ENCODE results near the gene SETD2. TPM values are rescaled to one million over a fixed set of nuclear protein-coding genes. Genes with fewer than 3 reads are reported as not detected.

The SETD2 gene
- total and polyA plus RNA-seq, 2 donors from 2014 or later, result 10.5 to 49.9 TPM

DNA sequence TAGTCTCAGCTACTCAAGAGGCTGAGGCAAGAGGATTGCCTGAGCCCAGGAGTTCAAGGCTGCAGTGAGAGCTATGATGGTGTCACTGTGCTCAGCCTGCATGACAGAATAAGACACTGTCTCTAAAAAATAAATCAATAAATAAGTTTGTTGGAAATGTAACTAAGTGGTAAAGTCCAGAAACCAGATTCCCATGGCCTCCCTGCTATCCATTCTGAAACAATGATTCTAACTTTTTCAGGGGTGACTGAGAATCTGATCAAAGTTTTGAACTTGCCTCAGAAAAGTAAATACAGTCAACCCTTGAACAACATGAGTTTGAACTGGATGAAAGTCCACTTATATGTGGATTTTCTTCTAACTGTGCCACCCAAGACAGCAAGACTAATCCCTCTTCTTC is 98.2 kb downstream of the SETD2 start:
- TF ChIP-seq, protein P1, sequence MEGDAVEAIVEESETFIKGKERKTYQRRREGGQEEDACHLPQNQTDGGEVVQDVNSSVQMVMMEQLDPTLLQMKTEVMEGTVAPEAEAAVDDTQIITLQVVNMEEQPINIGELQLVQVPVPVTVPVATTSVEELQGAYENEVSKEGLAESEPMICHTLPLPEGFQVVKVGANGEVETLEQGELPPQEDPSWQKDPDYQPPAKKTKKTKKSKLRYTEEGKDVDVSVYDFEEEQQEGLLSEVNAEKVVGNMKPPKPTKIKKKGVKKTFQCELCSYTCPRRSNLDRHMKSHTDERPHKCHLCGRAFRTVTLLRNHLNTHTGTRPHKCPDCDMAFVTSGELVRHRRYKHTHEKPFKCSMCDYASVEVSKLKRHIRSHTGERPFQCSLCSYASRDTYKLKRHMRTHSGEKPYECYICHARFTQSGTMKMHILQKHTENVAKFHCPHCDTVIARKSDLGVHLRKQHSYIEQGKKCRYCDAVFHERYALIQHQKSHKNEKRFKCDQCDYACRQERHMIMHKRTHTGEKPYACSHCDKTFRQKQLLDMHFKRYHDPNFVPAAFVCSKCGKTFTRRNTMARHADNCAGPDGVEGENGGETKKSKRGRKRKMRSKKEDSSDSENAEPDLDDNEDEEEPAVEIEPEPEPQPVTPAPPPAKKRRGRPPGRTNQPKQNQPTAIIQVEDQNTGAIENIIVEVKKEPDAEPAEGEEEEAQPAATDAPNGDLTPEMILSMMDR (IDR thresholded peaks at IDR 0.05; ENCODE audit: borderline replicate concordance, extremely low read depth, insufficient read depth), result no peak
- FAIRE-seq, result no peak

DNA sequence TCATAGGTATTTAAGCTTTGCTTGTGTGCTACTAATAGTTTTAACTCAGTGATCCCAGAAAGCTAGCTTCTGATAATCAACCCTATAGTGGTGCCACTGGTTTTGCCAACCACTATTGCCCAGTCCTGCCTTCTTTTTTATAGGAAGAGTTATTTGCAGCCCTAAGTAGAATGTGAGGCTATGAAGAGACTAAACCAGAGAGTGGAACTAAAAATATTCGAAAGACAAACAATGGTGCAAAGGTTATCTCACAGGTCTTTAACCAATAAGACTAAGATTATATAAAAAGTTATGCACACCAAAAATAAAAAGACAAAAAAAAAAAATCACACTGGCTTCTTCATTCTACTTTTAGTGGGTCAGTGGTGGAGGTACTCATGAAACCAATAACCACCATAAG is 98.9 kb downstream of the SETD2 start:
- intact Hi-C loops (cut with DNase I), result no loop called here
- H3K9ac ChIP-seq (ENCODE audit: low read length in 3 of 3), result no peak overlapping the region
- no peaks in the 10 kb centered on the region for H3K4me1 ChIP-seq (ENCODE audit: control insufficient read depth in 2 of 3, insufficient read depth in 2 of 3, low read depth in 1 of 3, low read length in 3 of 3)
- TF ChIP-seq, protein P1 (IDR thresholded peaks at IDR 0.05; ENCODE audit: borderline replicate concordance, extremely low read depth, insufficient read depth), result no peak
- H3K27me3 ChIP-seq (ENCODE audit: control insufficient read depth, insufficient read depth, low read length), result no peaks in the 10 kb centered on the region
- H3K9me3 ChIP-seq (ENCODE audit: control insufficient read depth in 2 of 3, insufficient read depth in 1 of 3, low read length in 3 of 3), result no peaks in the 10 kb centered on the region
- no peak for FAIRE-seq
- H3K36me3 ChIP-seq (ENCODE audit: control insufficient read depth in 2 of 3, insufficient read depth in 3 of 3, low read length in 3 of 3), result peaks cover 0 to 6% (median 4%) of the 10 kb centered on the region in 3 donors
- no peak overlapping the region for H3K4me3 ChIP-seq (ENCODE audit: low read length in 3 of 3)
- no peak overlapping the region for H3K27ac ChIP-seq (ENCODE audit: low read depth in 2 of 2, low read length in 2 of 2)
- no peak for DNase-seq

More for the DNA sequence above, 98.2 kb downstream of the SETD2 start:
- no peaks in the 10 kb centered on the region for H3K4me1 ChIP-seq (ENCODE audit: control insufficient read depth in 2 of 3, insufficient read depth in 2 of 3, low read depth in 1 of 3, low read length in 3 of 3)
- no peak overlapping the region for H3K9ac ChIP-seq (ENCODE audit: low read length in 3 of 3)
- H3K4me3 ChIP-seq (ENCODE audit: low read length in 3 of 3), result no peak overlapping the region
- no peak overlapping the region for H3K27ac ChIP-seq (ENCODE audit: low read depth in 2 of 2, low read length in 2 of 2)
- intact Hi-C loops (cut with DNase I), result no loop called here
- H3K27me3 ChIP-seq (ENCODE audit: control insufficient read depth, insufficient read depth, low read length), result no peaks in the 10 kb centered on the region
- H3K36me3 ChIP-seq (ENCODE audit: control insufficient read depth in 2 of 3, insufficient read depth in 3 of 3, low read length in 3 of 3), result peaks cover 0 to 6% (median 4%) of the 10 kb centered on the region in 3 donors
- H3K9me3 ChIP-seq (ENCODE audit: control insufficient read depth in 2 of 3, insufficient read depth in 1 of 3, low read length in 3 of 3), result no peaks in the 10 kb centered on the region
- DNase-seq, result no peak

DNA sequence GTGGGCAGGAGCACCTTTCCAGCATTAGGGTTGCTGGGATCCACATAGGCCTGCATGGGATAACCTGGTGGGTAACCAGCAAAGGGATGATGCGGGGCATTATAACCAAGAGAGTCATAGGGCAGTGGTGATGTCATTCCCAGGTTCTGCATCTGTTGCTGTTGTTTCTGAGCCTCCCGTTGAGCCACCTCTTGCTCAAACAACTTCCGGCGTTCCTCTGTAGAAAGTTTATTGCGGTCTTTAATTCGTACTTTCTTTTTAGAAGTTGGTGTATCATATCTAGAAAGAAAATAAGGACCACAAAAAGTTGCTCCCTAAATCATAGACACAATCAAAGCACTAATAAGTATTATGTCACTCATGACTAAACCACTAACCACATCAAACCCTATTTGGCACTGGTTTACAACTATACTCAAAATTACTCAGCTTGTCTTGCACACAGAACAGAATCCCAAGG is 106.7 kb downstream of the SETD2 start:
- intact Hi-C loops (cut with DNase I), result no loop called here
- H3K36me3 ChIP-seq (ENCODE audit: control insufficient read depth in 2 of 3, insufficient read depth in 3 of 3, low read length in 3 of 3), result peaks cover 0 to 14% (median 6%) of the 10 kb centered on the region in 3 donors
- DNase-seq, result no peak

More for the DNA sequence above, 106.7 kb downstream of the SETD2 start:
- H3K9ac ChIP-seq (ENCODE audit: low read length in 3 of 3), result no peak overlapping the region
- no peak overlapping the region for H3K27ac ChIP-seq (ENCODE audit: low read depth in 2 of 2, low read length in 2 of 2)
- no peaks in the 10 kb centered on the region for H3K9me3 ChIP-seq (ENCODE audit: control insufficient read depth in 2 of 3, insufficient read depth in 1 of 3, low read length in 3 of 3)
- no peak for FAIRE-seq
- no peak overlapping the region for H3K4me3 ChIP-seq (ENCODE audit: low read length in 3 of 3)
- no peaks in the 10 kb centered on the region for H3K27me3 ChIP-seq (ENCODE audit: control insufficient read depth, insufficient read depth, low read length)
- H3K4me1 ChIP-seq (ENCODE audit: control insufficient read depth in 2 of 3, insufficient read depth in 2 of 3, low read depth in 1 of 3, low read length in 3 of 3), result peaks cover 0 to 2% (median 0%) of the 10 kb centered on the region in 3 donors
- TF ChIP-seq, protein P1 (IDR thresholded peaks at IDR 0.05; ENCODE audit: borderline replicate concordance, extremely low read depth, insufficient read depth), result no peak

Data from kidney (tissue), 14 donors.